Fibroblast of skin of left quadriceps (primary cell): ENCODE measurements around the gene TAF4B.
"Not testable (repeated sequence)": the region's sequence is repeated elsewhere in the genome, so short reads cannot be mapped to it uniquely, and the experiment has no call there.

Experiments used
- DNase-seq, 2 experiments: peaks; one replicate each; pipeline ENCODE4 v3.0.0-alpha.2; 2013; ENCODE audit warnings: low read depth in 2 of 2

Gene TAF4B

DNA sequence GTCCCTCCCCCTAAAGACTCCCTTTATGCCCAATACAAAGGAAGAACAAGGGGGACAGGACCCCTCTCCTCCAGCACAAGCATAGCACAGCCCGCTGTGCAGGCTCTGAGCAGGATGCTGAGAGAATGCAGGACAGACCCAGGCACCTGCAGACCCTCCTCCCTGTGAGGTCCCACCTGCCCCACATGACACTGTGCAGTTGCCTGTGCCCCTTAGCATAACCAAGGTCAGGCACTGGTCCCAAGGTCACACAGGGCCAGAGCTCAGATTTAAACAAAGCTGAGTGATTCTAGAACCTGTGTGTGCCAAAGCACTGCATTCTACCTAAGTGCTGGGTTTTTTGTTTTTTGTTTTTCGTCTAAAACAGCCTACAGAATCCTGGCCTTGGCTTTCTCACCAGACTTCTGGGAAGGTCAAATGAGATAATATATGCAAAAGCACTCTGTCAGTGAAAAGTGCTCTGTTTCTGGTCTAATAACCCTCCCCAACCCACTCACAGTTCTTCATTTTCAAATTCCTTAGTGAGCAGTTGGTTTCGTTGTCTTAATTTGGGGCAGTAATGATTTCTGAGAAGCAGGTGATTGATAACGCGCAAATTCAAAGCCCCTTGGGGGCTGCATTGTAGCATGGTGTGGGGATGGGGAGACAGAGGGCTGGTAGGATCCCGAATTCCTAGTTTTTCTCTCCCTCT is 196.4 kb downstream of the TAF4B start:
- DNase-seq, result no peak

DNA sequence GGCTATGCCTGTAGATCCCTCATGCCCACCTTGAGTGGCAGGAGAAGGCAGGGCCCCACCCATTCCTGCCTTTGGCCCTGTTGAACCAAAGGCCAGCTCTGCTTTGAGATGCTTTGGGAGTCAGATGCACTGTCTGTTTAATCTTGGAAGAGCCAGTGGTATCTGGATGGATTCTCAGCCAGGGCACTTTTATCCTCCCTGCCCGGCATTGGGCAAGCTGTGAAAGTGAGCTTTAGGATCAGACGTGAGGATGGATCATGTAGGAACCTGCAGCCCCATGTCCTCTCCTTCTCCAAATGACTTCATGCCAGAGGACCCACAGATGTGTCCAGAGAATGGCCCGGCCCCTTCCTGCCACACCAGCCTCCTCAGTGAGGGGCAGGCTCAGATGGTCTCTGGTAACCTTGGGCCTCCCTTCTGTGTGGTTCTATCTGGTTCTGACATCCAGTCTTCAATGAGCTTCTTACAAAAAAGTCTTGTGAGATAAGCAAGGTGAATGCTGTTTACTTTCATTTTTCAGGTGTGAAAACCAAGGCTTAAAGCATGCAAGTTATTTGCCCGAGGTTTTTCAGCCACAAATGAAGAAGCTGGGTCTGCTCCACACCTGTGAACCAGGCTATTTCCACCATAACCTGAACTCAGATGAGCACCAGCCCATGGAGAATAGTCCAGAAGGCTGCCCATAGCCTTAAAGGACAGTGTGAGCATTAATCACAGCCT is 198.3 kb downstream of the TAF4B start:
- no peak for DNase-seq

DNA sequence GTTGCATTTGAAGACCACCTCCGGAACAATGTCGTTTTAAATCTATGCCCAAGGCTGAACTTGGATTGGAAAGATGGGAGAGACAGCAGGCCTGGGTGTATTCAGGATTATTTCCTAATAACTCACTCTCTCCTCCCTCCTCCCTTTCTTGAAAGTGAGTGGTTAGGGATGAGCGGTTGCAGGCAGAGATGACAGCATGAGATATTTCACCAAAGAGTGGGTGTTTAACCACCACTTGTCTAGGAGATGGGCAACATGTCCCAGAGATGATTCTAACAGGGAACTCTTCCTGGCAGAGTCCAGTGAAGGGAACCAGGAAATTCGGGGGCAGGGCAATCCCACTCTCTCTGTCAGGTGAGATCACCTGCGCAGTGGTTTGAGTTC is 198.9 kb downstream of the TAF4B start:
- no peak for DNase-seq

DNA sequence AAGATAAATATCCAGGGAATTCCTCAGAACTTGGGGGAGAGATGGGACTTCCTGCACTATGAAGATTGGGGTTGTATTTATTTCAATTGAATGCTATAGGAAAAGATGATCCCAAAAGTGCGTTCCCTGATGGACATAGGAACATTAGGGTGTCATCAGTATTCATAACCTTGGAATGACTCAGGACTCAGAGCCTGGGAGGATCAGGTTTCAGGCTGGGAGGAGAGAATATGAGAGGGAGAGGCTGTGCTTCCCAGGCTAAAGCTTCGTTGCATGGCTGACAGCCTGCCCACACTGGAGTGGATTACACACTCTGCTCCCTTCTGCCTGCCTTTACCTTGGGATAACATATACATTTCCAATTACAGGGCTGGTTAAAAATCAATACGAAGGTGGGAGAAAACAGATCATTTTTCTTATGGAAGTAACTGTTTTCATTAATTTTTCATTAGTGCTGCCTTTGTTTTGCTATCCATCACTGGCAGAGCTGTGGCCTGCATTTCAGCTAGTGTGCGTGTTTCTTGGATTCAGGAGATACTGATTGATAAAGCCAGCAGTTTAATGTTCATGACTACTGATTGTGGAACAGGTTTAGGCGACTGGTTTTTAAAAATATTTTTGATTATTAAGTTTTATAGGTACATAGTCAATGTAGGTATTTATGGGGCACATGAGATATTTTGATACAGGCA is 203.4 kb downstream of the TAF4B start:
- DNase-seq, result peak; percentile 65 to 66

DNA sequence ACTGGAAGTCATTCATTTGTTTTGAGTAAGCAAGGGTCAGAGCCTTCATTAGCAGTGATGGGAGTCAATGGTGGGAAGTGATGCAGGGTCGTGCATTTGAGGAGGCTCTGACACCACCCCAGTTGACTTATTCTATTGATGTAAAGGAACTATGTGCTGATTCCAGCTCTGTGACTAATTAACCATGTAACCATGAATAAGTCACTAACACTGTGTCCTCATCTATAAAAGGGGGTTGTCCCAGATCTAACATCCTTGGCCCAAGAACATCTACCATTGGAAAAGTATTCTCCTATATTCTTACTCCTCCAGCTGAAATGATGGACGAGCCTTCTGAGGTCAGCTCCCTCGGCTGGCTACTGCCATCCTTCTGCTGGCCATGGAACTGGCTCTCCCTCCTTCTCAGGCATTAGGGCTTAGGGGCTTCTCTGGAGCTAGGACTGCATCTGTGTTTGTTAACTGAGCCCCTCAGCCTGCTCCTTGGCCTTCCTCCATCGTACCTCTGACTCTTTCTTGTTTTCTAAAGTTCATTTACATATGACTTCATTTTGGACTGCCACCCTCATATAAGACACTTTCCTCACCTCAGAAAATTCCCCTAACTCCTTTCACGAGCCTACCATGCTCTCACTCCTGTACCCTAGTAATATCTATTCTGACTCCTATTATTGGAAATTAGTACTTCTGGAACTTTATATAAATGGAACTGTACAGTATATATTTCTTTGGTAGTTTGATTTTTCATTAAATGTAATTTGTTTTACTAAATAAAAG is 206.6 kb downstream of the TAF4B start:
- no peak for DNase-seq

DNA sequence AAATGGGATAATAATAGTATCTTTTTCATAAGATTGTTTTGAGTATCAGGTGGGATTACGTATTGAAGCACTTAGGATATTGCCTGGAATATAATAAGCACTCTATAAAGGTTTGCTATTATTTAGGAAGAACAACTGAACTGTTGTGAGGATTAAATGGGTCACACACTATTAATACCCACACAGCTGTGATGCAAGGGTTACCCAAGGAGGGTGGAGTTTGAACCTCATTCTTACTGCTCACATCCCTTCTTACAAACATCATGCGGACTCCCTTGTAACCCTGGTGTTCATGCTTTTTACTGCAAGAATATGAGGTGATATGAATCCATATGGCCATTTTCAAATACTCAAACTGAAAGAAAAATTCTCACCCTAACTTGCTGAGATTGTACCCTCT is 208.6 kb downstream of the TAF4B start:
- DNase-seq, result no peak

DNA sequence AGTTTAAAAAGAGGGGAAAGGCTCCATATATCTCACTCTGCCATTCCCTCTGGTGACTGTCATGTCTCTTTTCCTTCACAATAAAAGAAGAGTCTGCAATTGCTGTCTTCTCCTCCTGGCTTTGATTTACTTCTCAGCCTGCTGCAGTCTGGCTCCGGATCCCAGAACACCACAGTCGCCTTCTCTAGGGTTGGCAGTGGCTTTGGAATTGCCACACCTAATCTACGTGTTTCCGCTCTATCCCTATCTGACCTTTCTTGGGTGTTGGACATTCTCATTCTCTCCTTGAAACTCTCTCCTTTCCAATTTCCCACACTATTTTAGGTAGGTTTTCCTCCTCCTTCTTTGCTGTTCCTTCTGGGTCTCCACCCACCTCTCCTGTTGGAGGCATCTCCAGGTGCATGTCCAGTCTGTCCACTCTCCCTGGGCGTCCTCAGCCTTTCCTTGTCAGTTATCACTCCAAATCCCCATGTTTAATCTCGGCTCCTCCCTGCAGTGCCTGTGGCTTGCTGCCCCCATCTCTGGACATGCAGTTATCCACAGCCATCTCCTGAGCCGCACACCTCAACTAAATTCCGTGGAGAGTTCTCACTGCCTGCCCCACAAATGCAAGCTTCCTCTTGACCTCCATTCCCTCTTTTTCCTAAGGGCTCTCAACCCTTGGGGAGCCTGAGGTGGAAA is 209.3 kb downstream of the TAF4B start:
- no peak for DNase-seq

DNA sequence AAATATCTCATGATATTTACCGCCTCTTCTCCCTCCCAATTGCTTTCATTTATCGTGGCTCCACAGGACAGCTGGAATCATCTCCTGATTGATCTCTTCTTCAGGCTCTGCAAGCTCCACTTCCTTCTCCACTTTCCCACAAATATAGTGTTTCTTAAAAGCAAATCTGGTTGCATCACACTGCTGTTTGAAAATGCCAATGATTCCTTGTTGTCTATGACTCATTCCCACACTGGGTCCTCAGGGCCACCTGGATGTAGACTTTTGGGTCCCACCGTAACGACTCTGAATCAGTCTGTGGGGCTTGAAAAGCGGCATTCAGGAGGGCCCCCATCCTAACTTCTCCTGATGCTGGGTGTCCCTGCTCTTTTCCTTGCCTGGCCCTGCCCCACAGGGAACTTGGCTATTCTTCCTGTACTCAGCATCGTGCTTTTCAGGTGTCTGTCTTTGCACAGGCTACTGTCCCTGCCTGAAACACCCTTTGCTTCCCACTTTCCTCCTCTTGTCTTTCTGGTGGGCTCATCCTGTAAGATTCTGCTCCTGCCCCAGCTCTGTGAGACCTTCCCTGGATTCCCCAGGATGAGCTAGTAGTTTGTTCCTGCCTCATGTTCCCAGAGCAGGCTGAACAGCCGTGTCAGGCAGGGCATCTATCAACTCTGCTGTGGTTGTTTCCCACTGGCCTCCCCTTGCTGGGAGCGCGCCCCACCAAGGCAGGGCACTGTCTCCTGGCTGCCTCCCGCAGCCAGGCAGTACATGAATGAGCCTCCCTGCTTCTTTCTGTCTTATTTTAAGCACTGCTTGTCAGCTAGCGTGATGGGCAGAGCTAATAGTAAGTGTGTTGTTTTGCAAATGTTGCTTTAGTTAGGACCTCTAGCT is 210.2 kb downstream of the TAF4B start:
- DNase-seq, result peak; percentile 77

DNA sequence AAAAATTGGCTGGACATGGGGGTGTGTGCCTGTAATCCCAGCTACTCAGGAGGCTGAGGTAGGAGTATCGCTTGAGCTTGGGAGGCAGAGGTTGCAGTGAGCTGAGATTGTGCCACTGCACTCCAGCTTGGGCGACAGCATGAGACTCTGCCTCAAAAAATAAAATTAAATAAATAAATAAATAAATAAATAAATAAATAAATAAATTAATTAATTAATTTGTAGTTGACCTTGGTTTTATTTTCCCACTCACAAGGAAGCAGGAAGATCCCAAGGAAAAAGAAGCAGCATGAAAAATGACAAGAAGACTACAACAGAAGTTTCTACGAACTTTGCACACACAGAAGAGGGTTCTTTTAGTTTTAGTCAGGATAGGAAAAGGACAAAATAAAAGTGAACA is 211.4 kb downstream of the TAF4B start:
- DNase-seq, result not testable (repeated sequence)

DNA sequence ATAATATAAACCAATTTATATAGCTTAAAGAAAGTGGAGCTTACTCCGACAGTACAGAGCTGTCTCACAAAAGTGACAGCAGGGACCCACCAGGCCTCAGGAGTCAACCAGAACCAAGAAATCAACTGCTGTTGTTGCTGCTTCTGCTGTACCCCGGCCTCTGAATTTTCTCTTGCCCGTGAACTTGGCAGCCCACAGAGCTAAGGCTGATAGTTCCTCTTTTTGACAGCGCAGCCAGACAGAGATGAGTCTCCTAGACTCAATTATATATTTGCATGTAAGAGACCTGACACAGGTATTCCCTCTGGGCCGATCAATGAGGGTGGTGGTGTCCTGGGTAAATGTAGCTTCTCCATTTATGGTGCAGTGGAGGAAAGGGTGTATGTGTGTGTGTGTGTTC is 212.7 kb downstream of the TAF4B start:
- DNase-seq, result no peak

DNA sequence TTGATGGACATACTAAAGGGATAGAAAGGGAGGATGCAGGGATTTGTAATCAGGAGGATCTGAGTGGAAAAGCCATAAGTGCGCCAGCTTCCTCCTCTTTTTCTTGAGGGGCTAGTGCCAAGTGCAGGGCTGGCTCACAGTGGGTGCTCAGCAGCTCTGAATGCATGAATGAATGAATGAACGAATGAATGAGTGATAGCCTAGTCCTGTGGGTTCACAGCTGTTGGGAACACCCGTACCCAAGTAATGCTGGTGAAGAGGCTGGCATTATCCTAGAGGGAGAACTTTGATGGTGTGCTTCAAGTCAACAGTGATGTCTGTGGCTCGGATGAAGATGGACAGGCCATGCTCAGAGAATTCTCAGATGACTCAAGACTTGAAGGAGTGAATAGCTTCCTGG is 213.3 kb downstream of the TAF4B start:
- no peak for DNase-seq

DNA sequence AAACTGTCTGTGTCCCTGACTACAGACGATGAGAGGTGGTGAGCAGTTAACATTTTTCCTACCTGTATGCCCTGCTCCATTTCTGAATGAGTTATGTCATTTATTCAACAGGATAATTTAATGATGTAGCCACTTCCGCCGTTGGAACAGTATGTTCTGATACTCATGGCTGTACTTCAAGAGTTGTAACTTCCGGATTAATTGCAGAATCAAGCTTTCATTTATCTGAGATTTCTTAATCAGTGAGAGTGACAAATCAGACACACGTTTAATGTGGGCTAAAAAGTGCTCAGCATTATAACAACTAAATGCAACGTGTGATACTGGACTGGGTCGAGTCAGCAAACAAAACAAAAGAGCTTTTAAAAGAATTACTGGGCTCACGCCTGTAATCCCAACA is 214.4 kb downstream of the TAF4B start:
- DNase-seq, result no peak
